ENCODE data around the gene AQP4. TPM values are rescaled to one million over a fixed set of nuclear protein-coding genes. Genes with fewer than 3 reads are reported as not detected.

Gene AQP4
- total and polyA plus RNA-seq, 10 of the 15 experiments (the other 5 are each of a cell fraction or from before 2014, with no cell fraction given): 0.10 to 0.18 TPM; not detected in 8

DNA sequence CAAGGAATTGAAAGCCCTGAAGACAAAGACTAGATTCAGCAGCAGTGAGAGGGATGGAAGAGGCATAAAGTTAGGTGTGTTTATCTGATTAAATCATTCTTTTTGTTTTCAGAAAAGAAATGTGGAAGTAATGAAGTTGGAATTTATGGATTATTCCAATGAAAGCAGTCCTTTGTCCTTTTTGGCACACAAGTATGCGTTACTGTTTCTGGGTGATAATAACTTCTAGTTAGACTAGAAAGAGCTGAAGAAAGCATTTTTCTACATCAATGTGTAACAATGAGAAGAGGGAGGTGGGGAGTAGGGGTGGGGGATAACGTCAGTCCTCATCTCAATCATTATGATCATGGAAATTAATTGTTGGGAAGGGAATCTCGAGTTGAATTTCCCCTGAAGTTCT lies 53.0 kb downstream of the AQP4 start:
- Histone ChIP-seq H3K36me3 (ENCODE audit: control insufficient read depth in 2 of 2, insufficient read depth in 2 of 2, low read length in 1 of 2) (no peaks in the 10 kb centered on the region), H2AFZ (ENCODE audit: control insufficient read depth, low read depth, low read length) (no peak overlapping the region), H4K20me1 (ENCODE audit: control insufficient read depth, insufficient read depth) (no peaks in the 10 kb centered on the region), H3K27ac (ENCODE audit: control insufficient read depth, insufficient read depth) (no peak overlapping the region), H3K9me3 (replicated peaks; ENCODE audit: control insufficient read depth, insufficient read depth, low read length) (no peaks in the 10 kb centered on the region), H3K27me3 (replicated peaks in 1 of 2; ENCODE audit: control insufficient read depth in 2 of 2, insufficient read depth in 2 of 2, low read length in 1 of 2) (no peaks in the 10 kb centered on the region), H3K4me2 (ENCODE audit: control insufficient read depth, insufficient read depth) (no peak overlapping the region), H3K4me1 (ENCODE audit: control insufficient read depth, insufficient read depth, low read length) (no peaks in the 10 kb centered on the region), H3K79me2 (ENCODE audit: control insufficient read depth, insufficient read depth, low read length) (no peaks in the 10 kb centered on the region), H3K9ac (ENCODE audit: control insufficient read depth, insufficient read depth, low read length) (no peak overlapping the region), H3K4me3 (no peak overlapping the region)
- RAD21 ChIA-PET (ENCODE audit: unreplicated experiment): no interaction called here
- DNase-seq (ENCODE audit: low read depth, low spot score): no peak
- intact Hi-C loops (cut with micrococcal nuclease; ENCODE audit: unreplicated experiment): loop anchor here (5.0 kb wide), 1 partner anchor 795 kb away; no protein-coding TSS in a partner anchor
- TF ChIP-seq SIN3A (IDR thresholded peaks at IDR 0.05; ENCODE audit: low read depth, low read length): no peak
- POLR2A ChIA-PET: no interaction called here
- 33% methylated on average over 3 of the region's 3 CpGs for whole genome bisulfite sequencing (ENCODE audit: insufficient coverage, insufficient replicate concordance, low lambda C conversion rate, missing lambda C conversion rate)
- no TSS peak for BruUV-seq (replicated peaks)
- ATAC-seq: no peak
- in situ Hi-C loops (cut with MboI): no loop called here
- SMC1A ChIA-PET (ENCODE audit: uncharacterized antibody, unreplicated experiment): interaction anchor here (1.1 to 1.3 kb wide), 2 partner anchors 167 to 193 kb away, joined by 4 read pairs; no protein-coding TSS in a partner anchor
- no peak for FAIRE-seq
- CTCF ChIA-PET: interaction anchor here (1.0 kb wide), 1 partner anchor 8 kb away, joined by 8 read pairs; no protein-coding TSS in a partner anchor

DNA sequence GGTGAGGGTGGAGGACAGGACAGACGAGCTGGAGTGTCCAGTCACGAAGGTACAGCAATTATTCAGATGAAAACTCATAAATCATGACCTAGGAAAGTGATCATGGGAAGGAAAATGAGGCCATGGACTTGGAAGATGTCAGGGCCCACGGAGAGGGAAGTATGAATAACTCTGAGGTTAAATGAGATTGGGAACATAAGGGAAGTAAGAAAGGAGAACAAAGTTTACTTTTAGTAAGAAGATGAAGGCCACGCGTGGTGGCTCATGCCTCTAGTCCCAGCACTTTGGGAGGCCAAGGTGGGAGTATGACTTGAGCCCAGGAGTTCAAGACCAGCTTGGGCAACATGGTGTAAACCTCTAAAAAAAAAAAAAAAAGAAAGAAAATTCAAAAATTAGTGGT lies 56.2 kb downstream of the AQP4 start:
- Histone ChIP-seq H3K27ac (ENCODE audit: control insufficient read depth, insufficient read depth) (no peak overlapping the region), H3K36me3 (ENCODE audit: control insufficient read depth in 2 of 2, insufficient read depth in 2 of 2, low read length in 1 of 2) (no peaks in the 10 kb centered on the region), H3K4me1 (ENCODE audit: control insufficient read depth, insufficient read depth, low read length) (no peaks in the 10 kb centered on the region), H4K20me1 (ENCODE audit: control insufficient read depth, insufficient read depth) (no peaks in the 10 kb centered on the region), H3K9ac (ENCODE audit: control insufficient read depth, insufficient read depth, low read length) (no peak overlapping the region), H3K4me3 (no peak overlapping the region), H3K79me2 (ENCODE audit: control insufficient read depth, insufficient read depth, low read length) (no peaks in the 10 kb centered on the region), H3K9me3 (replicated peaks; ENCODE audit: control insufficient read depth, insufficient read depth, low read length) (no peaks in the 10 kb centered on the region), H3K27me3 (replicated peaks in 1 of 2; ENCODE audit: control insufficient read depth in 2 of 2, insufficient read depth in 2 of 2, low read length in 1 of 2) (no peaks in the 10 kb centered on the region), H2AFZ (ENCODE audit: control insufficient read depth, low read depth, low read length) (no peak overlapping the region), H3K4me2 (ENCODE audit: control insufficient read depth, insufficient read depth) (no peak overlapping the region)
- SMC1A ChIA-PET (ENCODE audit: uncharacterized antibody, unreplicated experiment): no interaction called here
- BruUV-seq (replicated peaks): no TSS peak
- RAD21 ChIA-PET (ENCODE audit: unreplicated experiment): no interaction called here
- no peak for DNase-seq (ENCODE audit: low read depth, low spot score)
- 36% methylated on average over 5 of the region's 5 CpGs for WGBS (ENCODE audit: insufficient coverage, insufficient replicate concordance, low lambda C conversion rate, missing lambda C conversion rate)
- intact Hi-C loops (cut with micrococcal nuclease; ENCODE audit: unreplicated experiment): no loop called here
- no peak for FAIRE-seq
- POLR2A ChIA-PET: no interaction called here
- no peak for ATAC-seq
- CTCF ChIA-PET: interaction anchor here (1.1 kb wide), 1 partner anchor 196 kb away, joined by 3 read pairs; no protein-coding TSS in a partner anchor
- in situ Hi-C loops (cut with MboI): loop anchor here (10.0 kb wide), 1 partner anchor 795 kb away; no protein-coding TSS in a partner anchor
- no peak for TF ChIP-seq NR2C1 (IDR thresholded peaks at IDR 0.05)
- TF ChIP-seq, protein P1, sequence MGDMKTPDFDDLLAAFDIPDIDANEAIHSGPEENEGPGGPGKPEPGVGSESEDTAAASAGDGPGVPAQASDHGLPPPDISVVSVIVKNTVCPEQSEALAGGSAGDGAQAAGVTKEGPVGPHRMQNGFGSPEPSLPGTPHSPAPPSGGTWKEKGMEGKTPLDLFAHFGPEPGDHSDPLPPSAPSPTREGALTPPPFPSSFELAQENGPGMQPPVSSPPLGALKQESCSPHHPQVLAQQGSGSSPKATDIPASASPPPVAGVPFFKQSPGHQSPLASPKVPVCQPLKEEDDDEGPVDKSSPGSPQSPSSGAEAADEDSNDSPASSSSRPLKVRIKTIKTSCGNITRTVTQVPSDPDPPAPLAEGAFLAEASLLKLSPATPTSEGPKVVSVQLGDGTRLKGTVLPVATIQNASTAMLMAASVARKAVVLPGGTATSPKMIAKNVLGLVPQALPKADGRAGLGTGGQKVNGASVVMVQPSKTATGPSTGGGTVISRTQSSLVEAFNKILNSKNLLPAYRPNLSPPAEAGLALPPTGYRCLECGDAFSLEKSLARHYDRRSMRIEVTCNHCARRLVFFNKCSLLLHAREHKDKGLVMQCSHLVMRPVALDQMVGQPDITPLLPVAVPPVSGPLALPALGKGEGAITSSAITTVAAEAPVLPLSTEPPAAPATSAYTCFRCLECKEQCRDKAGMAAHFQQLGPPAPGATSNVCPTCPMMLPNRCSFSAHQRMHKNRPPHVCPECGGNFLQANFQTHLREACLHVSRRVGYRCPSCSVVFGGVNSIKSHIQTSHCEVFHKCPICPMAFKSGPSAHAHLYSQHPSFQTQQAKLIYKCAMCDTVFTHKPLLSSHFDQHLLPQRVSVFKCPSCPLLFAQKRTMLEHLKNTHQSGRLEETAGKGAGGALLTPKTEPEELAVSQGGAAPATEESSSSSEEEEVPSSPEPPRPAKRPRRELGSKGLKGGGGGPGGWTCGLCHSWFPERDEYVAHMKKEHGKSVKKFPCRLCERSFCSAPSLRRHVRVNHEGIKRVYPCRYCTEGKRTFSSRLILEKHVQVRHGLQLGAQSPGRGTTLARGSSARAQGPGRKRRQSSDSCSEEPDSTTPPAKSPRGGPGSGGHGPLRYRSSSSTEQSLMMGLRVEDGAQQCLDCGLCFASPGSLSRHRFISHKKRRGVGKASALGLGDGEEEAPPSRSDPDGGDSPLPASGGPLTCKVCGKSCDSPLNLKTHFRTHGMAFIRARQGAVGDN (IDR thresholded peaks at IDR 0.05): no peak
- TF ChIP-seq BCL11A (IDR thresholded peaks at IDR 0.05; ENCODE audit: low read depth, low read length): no peak
- TF ChIP-seq, protein P2, sequence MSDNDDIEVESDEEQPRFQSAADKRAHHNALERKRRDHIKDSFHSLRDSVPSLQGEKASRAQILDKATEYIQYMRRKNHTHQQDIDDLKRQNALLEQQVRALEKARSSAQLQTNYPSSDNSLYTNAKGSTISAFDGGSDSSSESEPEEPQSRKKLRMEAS (IDR thresholded peaks at IDR 0.05; ENCODE audit: low read depth, low read length): no peak
- no peak for TF ChIP-seq JUND (IDR thresholded peaks at IDR 0.05; ENCODE audit: low read depth, low read length)
- TF ChIP-seq SREBF2 (IDR thresholded peaks at IDR 0.05; ENCODE audit: low read length): no peak
- TF ChIP-seq, protein P3, sequence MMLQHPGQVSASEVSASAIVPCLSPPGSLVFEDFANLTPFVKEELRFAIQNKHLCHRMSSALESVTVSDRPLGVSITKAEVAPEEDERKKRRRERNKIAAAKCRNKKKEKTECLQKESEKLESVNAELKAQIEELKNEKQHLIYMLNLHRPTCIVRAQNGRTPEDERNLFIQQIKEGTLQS (IDR thresholded peaks at IDR 0.05; ENCODE audit: borderline replicate concordance, extremely low read depth, low read depth, low read length): no peak

Measured in GM12878 (cell line).